ENCODE measurements around the gene RPS6KA2. TPM values are rescaled to one million over a fixed set of nuclear protein-coding genes. Genes with fewer than 3 reads are reported as not detected.
"Not testable (repeated sequence)": the region's sequence is repeated elsewhere in the genome, so short reads cannot be mapped to it uniquely, and the experiment has no call there.

RPS6KA2 gene
- polyA plus RNA-seq, 1 donor, result 12.5 TPM

GRCh38 chr6:166584155-166584554 lies 42.9 kb downstream of the RPS6KA2 start:
- DNase-seq, result no peak
- Histone ChIP-seq H3K27me3 (ENCODE audit: control insufficient read depth, insufficient read depth, low read length) (no peaks in the 10 kb centered on the region), H3K9me3 (ENCODE audit: control insufficient read depth, low read depth, low read length) (no peaks in the 10 kb centered on the region), H3K27ac (ENCODE audit: low read length) (no peak overlapping the region), H3K4me1 (ENCODE audit: control insufficient read depth, insufficient read depth, low read length) (peaks cover 2% of the 10 kb centered on the region), H3K4me3 (ENCODE audit: low read length) (no peak overlapping the region), H3K36me3 (ENCODE audit: control insufficient read depth, insufficient read depth, low read length) (no peaks in the 10 kb centered on the region)
- no CpG with 5 or more reads among the region's 3 CpGs for WGBS (ENCODE audit: insufficient coverage, low lambda C conversion rate)

- Histone ChIP-seq H3K4me1 (ENCODE audit: control insufficient read depth, insufficient read depth, low read length) (no peaks in the 10 kb centered on the region), H3K27ac (ENCODE audit: low read length) (no peak overlapping the region)
- no peak for DNase-seq
Measured at GRCh38 chr6:166583230-166583965, 43.7 kb downstream of the RPS6KA2 start.

GRCh38 chr6:166582258-166582657 lies 44.8 kb downstream of the RPS6KA2 start:
- DNase-seq, result no peak
- Histone ChIP-seq H3K4me3 (ENCODE audit: low read length) (no peak overlapping the region), H3K36me3 (ENCODE audit: control insufficient read depth, insufficient read depth, low read length) (no peaks in the 10 kb centered on the region), H3K9me3 (ENCODE audit: control insufficient read depth, low read depth, low read length) (no peaks in the 10 kb centered on the region), H3K27ac (ENCODE audit: low read length) (no peak overlapping the region), H3K4me1 (ENCODE audit: control insufficient read depth, insufficient read depth, low read length) (no peaks in the 10 kb centered on the region), H3K27me3 (ENCODE audit: control insufficient read depth, insufficient read depth, low read length) (no peaks in the 10 kb centered on the region)
- WGBS (ENCODE audit: insufficient coverage, low lambda C conversion rate), result 100% methylated on average over 1 of the region's 6 CpGs

More at GRCh38 chr6:166583230-166583965, 43.7 kb downstream of the RPS6KA2 start:
- H3K27me3 ChIP-seq (ENCODE audit: control insufficient read depth, insufficient read depth, low read length), result no peaks in the 10 kb centered on the region
- H3K9me3 ChIP-seq (ENCODE audit: control insufficient read depth, low read depth, low read length), result no peaks in the 10 kb centered on the region
- no peaks in the 10 kb centered on the region for H3K36me3 ChIP-seq (ENCODE audit: control insufficient read depth, insufficient read depth, low read length)
- no peak overlapping the region for H3K4me3 ChIP-seq (ENCODE audit: low read length)
- 40% methylated on average over 1 of the region's 15 CpGs for WGBS (ENCODE audit: insufficient coverage, low lambda C conversion rate)

GRCh38 chr6:166581801-166582200 lies 45.2 kb downstream of the RPS6KA2 start:
- H3K9me3 ChIP-seq (ENCODE audit: control insufficient read depth, low read depth, low read length); H3K27me3 ChIP-seq (ENCODE audit: control insufficient read depth, insufficient read depth, low read length); DNase-seq; H3K36me3 ChIP-seq (ENCODE audit: control insufficient read depth, insufficient read depth, low read length); H3K4me3 ChIP-seq (ENCODE audit: low read length); H3K4me1 ChIP-seq (ENCODE audit: control insufficient read depth, insufficient read depth, low read length); H3K27ac ChIP-seq (ENCODE audit: low read length): not testable (repeated sequence)
- no CpG with 5 or more reads among the region's 8 CpGs for WGBS (ENCODE audit: insufficient coverage, low lambda C conversion rate)

- WGBS (ENCODE audit: insufficient coverage, low lambda C conversion rate), result no CpG with 5 or more reads among the region's 11 CpGs
- Histone ChIP-seq H3K4me3 (ENCODE audit: low read length) (no peak overlapping the region), H3K9me3 (ENCODE audit: control insufficient read depth, low read depth, low read length) (no peaks in the 10 kb centered on the region), H3K4me1 (ENCODE audit: control insufficient read depth, insufficient read depth, low read length) (no peaks in the 10 kb centered on the region), H3K36me3 (ENCODE audit: control insufficient read depth, insufficient read depth, low read length) (no peaks in the 10 kb centered on the region), H3K27ac (ENCODE audit: low read length) (no peak overlapping the region), H3K27me3 (ENCODE audit: control insufficient read depth, insufficient read depth, low read length) (no peaks in the 10 kb centered on the region)
- no peak for DNase-seq
Measured at GRCh38 chr6:166581091-166581511, 46.0 kb downstream of the RPS6KA2 start.

- H3K27me3 ChIP-seq (ENCODE audit: control insufficient read depth, insufficient read depth, low read length), result no peaks in the 10 kb centered on the region
- no peak overlapping the region for H3K4me3 ChIP-seq (ENCODE audit: low read length)
- DNase-seq, result no peak
- 100% methylated on average over 3 of the region's 17 CpGs for WGBS (ENCODE audit: insufficient coverage, low lambda C conversion rate)
- H3K36me3 ChIP-seq (ENCODE audit: control insufficient read depth, insufficient read depth, low read length), result no peaks in the 10 kb centered on the region
- no peaks in the 10 kb centered on the region for H3K4me1 ChIP-seq (ENCODE audit: control insufficient read depth, insufficient read depth, low read length)
- H3K9me3 ChIP-seq (ENCODE audit: control insufficient read depth, low read depth, low read length), result no peaks in the 10 kb centered on the region
- H3K27ac ChIP-seq (ENCODE audit: low read length), result no peak overlapping the region
Measured at GRCh38 chr6:166580076-166581050, 46.7 kb downstream of the RPS6KA2 start.

- Histone ChIP-seq H3K27me3 (ENCODE audit: control insufficient read depth, insufficient read depth, low read length) (no peaks in the 10 kb centered on the region), H3K36me3 (ENCODE audit: control insufficient read depth, insufficient read depth, low read length) (no peaks in the 10 kb centered on the region), H3K4me1 (ENCODE audit: control insufficient read depth, insufficient read depth, low read length) (no peaks in the 10 kb centered on the region), H3K27ac (ENCODE audit: low read length) (no peak overlapping the region), H3K4me3 (ENCODE audit: low read length) (no peak overlapping the region), H3K9me3 (ENCODE audit: control insufficient read depth, low read depth, low read length) (no peaks in the 10 kb centered on the region)
- WGBS (ENCODE audit: insufficient coverage, low lambda C conversion rate), result 90% methylated on average over 2 of the region's 9 CpGs
- DNase-seq, result no peak
Measured at GRCh38 chr6:166579237-166579850, 47.7 kb downstream of the RPS6KA2 start.

- Histone ChIP-seq H3K9me3 (ENCODE audit: control insufficient read depth, low read depth, low read length) (no peaks in the 10 kb centered on the region), H3K27me3 (ENCODE audit: control insufficient read depth, insufficient read depth, low read length) (no peaks in the 10 kb centered on the region), H3K27ac (ENCODE audit: low read length) (no peak overlapping the region), H3K4me1 (ENCODE audit: control insufficient read depth, insufficient read depth, low read length) (no peaks in the 10 kb centered on the region), H3K4me3 (ENCODE audit: low read length) (no peak overlapping the region), H3K36me3 (ENCODE audit: control insufficient read depth, insufficient read depth, low read length) (no peaks in the 10 kb centered on the region)
- WGBS (ENCODE audit: insufficient coverage, low lambda C conversion rate), result 100% methylated on average over 1 of the region's 15 CpGs
- no peak for DNase-seq
Measured at GRCh38 chr6:166578536-166579236, 48.4 kb downstream of the RPS6KA2 start.

GRCh38 chr6:166575205-166575604 lies 51.8 kb downstream of the RPS6KA2 start:
- WGBS (ENCODE audit: insufficient coverage, low lambda C conversion rate), result 100% methylated on average over 2 of the region's 11 CpGs
- no peaks in the 10 kb centered on the region for H3K36me3 ChIP-seq (ENCODE audit: control insufficient read depth, insufficient read depth, low read length)
- H3K4me1 ChIP-seq (ENCODE audit: control insufficient read depth, insufficient read depth, low read length), result no peaks in the 10 kb centered on the region
- H3K27me3 ChIP-seq (ENCODE audit: control insufficient read depth, insufficient read depth, low read length), result no peaks in the 10 kb centered on the region
- no peak for DNase-seq
- H3K27ac ChIP-seq (ENCODE audit: low read length), result no peak overlapping the region
- H3K9me3 ChIP-seq (ENCODE audit: control insufficient read depth, low read depth, low read length), result no peaks in the 10 kb centered on the region
- no peak overlapping the region for H3K4me3 ChIP-seq (ENCODE audit: low read length)
